Measurements from ENCODE around the gene ECE2. TPM values are rescaled to one million over a fixed set of nuclear protein-coding genes. Genes with fewer than 3 reads are reported as not detected.
"Not testable (repeated sequence)": the region's sequence is repeated elsewhere in the genome, so short reads cannot be mapped to it uniquely, and the experiment has no call there.

The ECE2 gene
- total RNA-seq, 2 donors from 2014 or later, result not detected

GRCh38 chr3:184327171-184327570, 51.3 kb downstream of the ECE2 start:
- no peak for DNase-seq (ENCODE audit: low spot score)
- intact Hi-C loops (cut with DNase I), result no loop called here

GRCh38 chr3:184328516-184328915, 52.7 kb downstream of the ECE2 start:
- no peak for DNase-seq (ENCODE audit: low spot score)
- intact Hi-C loops (cut with DNase I), result no loop called here

GRCh38 chr3:184332370-184333090, 56.7 kb downstream of the ECE2 start:
- intact Hi-C loops (cut with DNase I), result no loop called here
- no peak for DNase-seq (ENCODE audit: low spot score)

GRCh38 chr3:184333190-184333589, 57.4 kb downstream of the ECE2 start:
- no peak for DNase-seq (ENCODE audit: low spot score)
- intact Hi-C loops (cut with DNase I), result no loop called here

- intact Hi-C loops (cut with DNase I), result no loop called here
- DNase-seq (ENCODE audit: low spot score), result no peak
Measured at GRCh38 chr3:184333700-184334099, 57.9 kb downstream of the ECE2 start.

- DNase-seq (ENCODE audit: low spot score), result no peak
- intact Hi-C loops (cut with DNase I), result no loop called here
Measured at GRCh38 chr3:184334470-184335158, 58.8 kb downstream of the ECE2 start.

- intact Hi-C loops (cut with DNase I), result no loop called here
- no peak for DNase-seq (ENCODE audit: low spot score)
Measured at GRCh38 chr3:184335291-184335660, 59.5 kb downstream of the ECE2 start.

- peak; percentile 96 for DNase-seq (ENCODE audit: low spot score)
- intact Hi-C loops (cut with DNase I), result no loop called here
Measured at GRCh38 chr3:184335661-184336546, 60.1 kb downstream of the ECE2 start.

- DNase-seq (ENCODE audit: low spot score), result no peak
- intact Hi-C loops (cut with DNase I), result no loop called here
Measured at GRCh38 chr3:184336547-184337398, 61.0 kb downstream of the ECE2 start.

GRCh38 chr3:184337399-184337714, 61.5 kb downstream of the ECE2 start, which contains the start of gene FAM131A:
FAM131A (plus strand) TSS chr3:184337600; CDS start chr3:184337631, 31 bp downstream.
- DNase-seq (ENCODE audit: low spot score), result peak; percentile 90
- intact Hi-C loops (cut with DNase I), result no loop called here

GRCh38 chr3:184337981-184338380, 62.2 kb downstream of the ECE2 start:
- intact Hi-C loops (cut with DNase I), result no loop called here
- DNase-seq (ENCODE audit: low spot score), result no peak

GRCh38 chr3:184338511-184338945, 62.7 kb downstream of the ECE2 start:
- intact Hi-C loops (cut with DNase I), result no loop called here
- peak; percentile 93 for DNase-seq (ENCODE audit: low spot score)

- no peak for DNase-seq (ENCODE audit: low spot score)
- intact Hi-C loops (cut with DNase I), result no loop called here
Measured at GRCh38 chr3:184339001-184339400, 63.2 kb downstream of the ECE2 start.

- DNase-seq (ENCODE audit: low spot score); intact Hi-C loops (cut with DNase I): not testable (repeated sequence)
Measured at GRCh38 chr3:184339451-184340135, 63.8 kb downstream of the ECE2 start.

GRCh38 chr3:184341925-184342324, 66.1 kb downstream of the ECE2 start:
- intact Hi-C loops (cut with DNase I), result no loop called here
- DNase-seq (ENCODE audit: low spot score), result no peak
